RWPE1 (cell line): ENCODE results near the gene C17orf113.

ENCODE experiments used
- CTCF ChIA-PET: fragments of 350-600 bp; sonication (Branson Sonifier 250); formaldehyde crosslinking; extraction: SDS; loops from one replicate; lab custom pipeline; 2021; lab: Yijun Ruan, JAX
- POLR2A ChIA-PET: fragments of 400-600 bp; formaldehyde crosslinking; extraction: SDS; loops from one replicate; lab custom pipeline; 2020; ENCODE audit warnings: antibody characterized with exemption; ENCODE audit not compliant: low non-redundant PET; lab: Yijun Ruan, JAX
- DNase-seq: peaks from one replicate; pipeline ENCODE4 v3.0.0; 2012; ENCODE audit warnings: low spot score
- H3K27ac ChIP-seq: fragments of 450-650 bp; 2 replicates; pipeline ENCODE4 v1.5.1; 2017
- TF ChIP-seq, protein P1 (sequence below): fragments of 450-650 bp; conservative IDR thresholded peaks from 2 replicates; pipeline ENCODE4 v1.5.1; 2017; ENCODE audit warnings: low read depth, mild to moderate bottlenecking

C17orf113 gene

GRCh38 chr17:42061646-42062487, 11.5 kb upstream of the C17orf113 start:
- TF ChIP-seq, protein P1, sequence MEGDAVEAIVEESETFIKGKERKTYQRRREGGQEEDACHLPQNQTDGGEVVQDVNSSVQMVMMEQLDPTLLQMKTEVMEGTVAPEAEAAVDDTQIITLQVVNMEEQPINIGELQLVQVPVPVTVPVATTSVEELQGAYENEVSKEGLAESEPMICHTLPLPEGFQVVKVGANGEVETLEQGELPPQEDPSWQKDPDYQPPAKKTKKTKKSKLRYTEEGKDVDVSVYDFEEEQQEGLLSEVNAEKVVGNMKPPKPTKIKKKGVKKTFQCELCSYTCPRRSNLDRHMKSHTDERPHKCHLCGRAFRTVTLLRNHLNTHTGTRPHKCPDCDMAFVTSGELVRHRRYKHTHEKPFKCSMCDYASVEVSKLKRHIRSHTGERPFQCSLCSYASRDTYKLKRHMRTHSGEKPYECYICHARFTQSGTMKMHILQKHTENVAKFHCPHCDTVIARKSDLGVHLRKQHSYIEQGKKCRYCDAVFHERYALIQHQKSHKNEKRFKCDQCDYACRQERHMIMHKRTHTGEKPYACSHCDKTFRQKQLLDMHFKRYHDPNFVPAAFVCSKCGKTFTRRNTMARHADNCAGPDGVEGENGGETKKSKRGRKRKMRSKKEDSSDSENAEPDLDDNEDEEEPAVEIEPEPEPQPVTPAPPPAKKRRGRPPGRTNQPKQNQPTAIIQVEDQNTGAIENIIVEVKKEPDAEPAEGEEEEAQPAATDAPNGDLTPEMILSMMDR: no peak
- no peak overlapping the region for H3K27ac ChIP-seq
- DNase-seq: no peak
- ChIA-PET POLR2A (no interaction called here), CTCF (no interaction called here)

GRCh38 chr17:42060231-42060630, 9.8 kb upstream of the C17orf113 start:
- TF ChIP-seq, protein P1: no peak
- H3K27ac ChIP-seq: no peak overlapping the region
- ChIA-PET CTCF (interaction anchor here (0.6 to 2.2 kb wide), 2 partner anchors 8 to 447 kb away, joined by 5 to 6 read pairs; no protein-coding TSS in a partner anchor), POLR2A (no interaction called here)
- no peak for DNase-seq

- POLR2A ChIA-PET: no interaction called here
These were observed 9.4 kb upstream of the C17orf113 start for GRCh38 chr17:42059815-42060214.

GRCh38 chr17:42058063-42058462, 7.7 kb upstream of the C17orf113 start:
- CTCF ChIA-PET: interaction anchor here (2.2 kb wide), 1 partner anchor 10 kb away, joined by 5 read pairs; no protein-coding TSS in a partner anchor
- DNase-seq: no peak
- POLR2A ChIA-PET: no interaction called here
- TF ChIP-seq, protein P1: no peak
- no peak overlapping the region for H3K27ac ChIP-seq

More at GRCh38 chr17:42059815-42060214, 9.4 kb upstream of the C17orf113 start:
- no peak overlapping the region for H3K27ac ChIP-seq
- DNase-seq: no peak
- TF ChIP-seq, protein P1: no peak
- CTCF ChIA-PET: interaction anchor here (2.2 kb wide), 1 partner anchor 8 kb away, joined by 5 read pairs; no protein-coding TSS in a partner anchor

GRCh38 chr17:42056635-42057034, 6.2 kb upstream of the C17orf113 start:
- TF ChIP-seq, protein P1: no peak
- POLR2A ChIA-PET: no interaction called here
- DNase-seq: no peak
- no peak overlapping the region for H3K27ac ChIP-seq
- CTCF ChIA-PET: interaction anchor here (0.6 kb wide), 1 partner anchor 343 kb away, joined by 5 read pairs; no protein-coding TSS in a partner anchor

- CTCF ChIA-PET: interaction anchor here (0.6 to 0.7 kb wide), 3 partner anchors 12 to 58 kb away, joined by 3 to 4 read pairs (median 3); no protein-coding TSS in a partner anchor
- no peak for DNase-seq
- TF ChIP-seq, protein P1: no peak
- POLR2A ChIA-PET: interaction anchor here (0.7 kb wide), 1 partner anchor 98 kb away, joined by 3 read pairs; no protein-coding TSS in a partner anchor
- no peak overlapping the region for H3K27ac ChIP-seq
These were observed 5.1 kb upstream of the C17orf113 start for GRCh38 chr17:42055496-42055895.
